ENCODE measurements around the gene NLRC3.

Gene NLRC3

GRCh38 chr16:3596101-3596861 is 19.1 kb upstream of the NLRC3 start:
- no peak for DNase-seq

GRCh38 chr16:3595521-3596021 is 18.4 kb upstream of the NLRC3 start:
- no peak for DNase-seq

- no peak for DNase-seq
Observed at GRCh38 chr16:3595110-3595486, 17.9 kb upstream of the NLRC3 start.

GRCh38 chr16:3594316-3595109 is 17.3 kb upstream of the NLRC3 start:
- DNase-seq, result no peak

- DNase-seq, result no peak
Observed at GRCh38 chr16:3592559-3592958, 15.4 kb upstream of the NLRC3 start.

GRCh38 chr16:3591991-3592390 is 14.8 kb upstream of the NLRC3 start:
- no peak for DNase-seq

GRCh38 chr16:3591436-3591803 is 14.2 kb upstream of the NLRC3 start:
- DNase-seq, result no peak

GRCh38 chr16:3590736-3591435 is 13.7 kb upstream of the NLRC3 start:
- no peak for DNase-seq

- DNase-seq, result no peak
Observed at GRCh38 chr16:3589991-3590701, 12.9 kb upstream of the NLRC3 start.

- no peak for DNase-seq
Observed at GRCh38 chr16:3589441-3589921, 12.3 kb upstream of the NLRC3 start.

- DNase-seq, result no peak
Observed at GRCh38 chr16:3589001-3589400, 11.8 kb upstream of the NLRC3 start.

- DNase-seq, result no peak
Observed at GRCh38 chr16:3587547-3588110, 10.4 kb upstream of the NLRC3 start.

- no peak for DNase-seq
Observed at GRCh38 chr16:3584412-3584811, 7.2 kb upstream of the NLRC3 start.

GRCh38 chr16:3583303-3584038 is 6.3 kb upstream of the NLRC3 start:
- DNase-seq, result no peak

GRCh38 chr16:3582276-3583165 is 5.3 kb upstream of the NLRC3 start:
- DNase-seq, result no peak

GRCh38 chr16:3581392-3581791 is 4.2 kb upstream of the NLRC3 start:
- DNase-seq, result no peak

GRCh38 chr16:3580686-3581085 is 3.5 kb upstream of the NLRC3 start:
- peak; percentile 16 for DNase-seq

- no peak for DNase-seq
Observed at GRCh38 chr16:3580251-3580651, 3.0 kb upstream of the NLRC3 start.

- DNase-seq, result no peak
Observed at GRCh38 chr16:3579776-3580175, 2.6 kb upstream of the NLRC3 start.
